Nephron progenitor cell (in vitro differentiated cells): ENCODE results near the gene RPP25.
A peak's percentile ranks its signal among the peaks of the same experiment; 100 is the strongest.
"Not testable (repeated sequence)": the region's sequence is repeated elsewhere in the genome, so short reads cannot be mapped to it uniquely, and the experiment has no call there.

Source experiments
- DNase-seq: peaks from one replicate; pipeline ENCODE4 v3.0.0; 2021
- H3K27ac Mint-ChIP-seq: 2 replicates; pipeline ENCODE4 v1.8.0; 2021; ENCODE audit warnings: mild to moderate bottlenecking, moderate library complexity, mixed read lengths
- H3K27me3 Mint-ChIP-seq: 2 replicates; pipeline ENCODE4 v1.8.0; 2021; ENCODE audit warnings: mild to moderate bottlenecking, low read depth, mixed read lengths; ENCODE audit not compliant: poor library complexity
- H3K36me3 Mint-ChIP-seq: 2 replicates; pipeline ENCODE4 v1.8.0; 2021; ENCODE audit warnings: low read depth, mixed read lengths
- H3K4me1 Mint-ChIP-seq: 2 replicates; pipeline ENCODE4 v1.8.0; 2021; ENCODE audit warnings: mixed read lengths
- H3K4me3 Mint-ChIP-seq: 2 replicates; pipeline ENCODE4 v1.8.0; 2021; ENCODE audit warnings: mild to moderate bottlenecking, moderate library complexity, mixed read lengths
- H3K9me3 Mint-ChIP-seq: 2 replicates; pipeline ENCODE4 v1.8.0; 2021; ENCODE audit warnings: mild to moderate bottlenecking, moderate library complexity, mixed read lengths
- TF ChIP-seq, protein P1 (sequence below): fragments of 200-600 bp; sonication (generic); IDR thresholded peaks from 2 replicates; pipeline ENCODE4 v1.5.0; 2021; ENCODE audit warnings: antibody characterized with exemption

The RPP25 gene

DNA sequence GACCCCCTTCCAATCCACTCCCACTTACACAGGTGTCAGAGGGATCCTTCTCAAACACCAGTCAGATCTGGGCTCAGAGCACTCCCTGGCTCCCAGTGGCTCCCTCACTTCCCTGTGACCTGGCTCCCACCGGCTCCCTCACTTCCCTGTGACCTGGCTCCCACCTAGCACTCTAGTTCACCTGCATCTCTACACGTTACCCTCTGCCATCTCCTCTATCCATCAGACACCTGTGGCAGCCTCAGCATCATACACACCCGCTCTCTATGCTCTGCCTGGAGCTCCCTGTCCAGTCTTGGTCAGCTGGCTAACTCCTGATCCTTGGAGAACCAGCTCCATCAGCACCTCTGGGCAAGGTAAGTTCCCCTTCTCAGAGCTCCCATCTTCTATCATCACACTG lies 5.6 kb downstream of the RPP25 start:
- Mint-ChIP-seq H3K9me3 (no peaks in the 10 kb centered on the region), H3K4me1 (peaks cover 18% of the 10 kb centered on the region), H3K4me3 (no peak overlapping the region), H3K27me3 (peaks cover 30% of the 10 kb centered on the region), H3K27ac (no peak overlapping the region), H3K36me3 (no peaks in the 10 kb centered on the region)
- no peak for DNase-seq
- TF ChIP-seq, protein P1, sequence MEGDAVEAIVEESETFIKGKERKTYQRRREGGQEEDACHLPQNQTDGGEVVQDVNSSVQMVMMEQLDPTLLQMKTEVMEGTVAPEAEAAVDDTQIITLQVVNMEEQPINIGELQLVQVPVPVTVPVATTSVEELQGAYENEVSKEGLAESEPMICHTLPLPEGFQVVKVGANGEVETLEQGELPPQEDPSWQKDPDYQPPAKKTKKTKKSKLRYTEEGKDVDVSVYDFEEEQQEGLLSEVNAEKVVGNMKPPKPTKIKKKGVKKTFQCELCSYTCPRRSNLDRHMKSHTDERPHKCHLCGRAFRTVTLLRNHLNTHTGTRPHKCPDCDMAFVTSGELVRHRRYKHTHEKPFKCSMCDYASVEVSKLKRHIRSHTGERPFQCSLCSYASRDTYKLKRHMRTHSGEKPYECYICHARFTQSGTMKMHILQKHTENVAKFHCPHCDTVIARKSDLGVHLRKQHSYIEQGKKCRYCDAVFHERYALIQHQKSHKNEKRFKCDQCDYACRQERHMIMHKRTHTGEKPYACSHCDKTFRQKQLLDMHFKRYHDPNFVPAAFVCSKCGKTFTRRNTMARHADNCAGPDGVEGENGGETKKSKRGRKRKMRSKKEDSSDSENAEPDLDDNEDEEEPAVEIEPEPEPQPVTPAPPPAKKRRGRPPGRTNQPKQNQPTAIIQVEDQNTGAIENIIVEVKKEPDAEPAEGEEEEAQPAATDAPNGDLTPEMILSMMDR: no peak

DNA sequence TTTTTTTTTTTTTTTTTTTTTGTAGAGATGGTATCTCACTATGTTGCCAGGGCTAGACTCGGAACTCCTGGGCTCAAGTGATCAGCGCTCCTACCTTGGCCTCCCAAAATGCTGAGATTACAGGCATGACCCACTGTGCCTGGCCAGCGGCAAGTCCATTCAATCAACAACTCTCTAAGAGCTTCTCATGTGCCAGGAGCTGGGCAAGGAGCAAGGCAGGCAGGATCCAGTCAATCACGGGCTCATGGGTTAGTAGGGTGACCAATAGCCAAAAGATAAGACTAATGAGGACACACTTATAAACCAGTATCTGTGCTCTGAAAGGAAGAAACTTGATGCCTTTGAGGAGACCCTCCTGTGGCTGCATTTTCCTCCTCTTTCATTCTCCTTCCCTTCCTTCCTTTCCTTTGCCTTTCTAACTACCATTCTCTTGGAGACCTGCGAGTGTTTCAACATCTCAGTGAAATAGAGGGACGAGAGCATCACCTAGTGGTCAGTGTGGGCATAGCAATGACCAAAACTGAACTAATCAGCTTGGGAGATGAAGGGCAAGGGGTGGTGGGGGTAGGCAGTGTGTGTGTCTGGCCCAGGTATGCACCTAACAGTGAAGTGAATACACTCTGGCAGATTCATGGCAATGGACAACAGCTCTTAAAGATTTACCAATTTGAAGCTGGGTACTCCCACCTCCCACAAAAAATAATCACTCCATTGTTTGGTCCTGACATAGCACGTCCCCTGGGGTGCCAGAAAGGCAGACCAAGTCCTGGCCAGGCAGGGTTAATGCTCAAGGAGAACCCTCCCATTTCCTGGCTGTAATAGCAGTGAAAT lies 6.3 kb downstream of the RPP25 start:
- Mint-ChIP-seq H3K4me3 (no peak overlapping the region), H3K36me3 (no peaks in the 10 kb centered on the region), H3K27me3 (peaks cover 24% of the 10 kb centered on the region), H3K27ac (no peak overlapping the region), H3K4me1 (peaks cover 14% of the 10 kb centered on the region), H3K9me3 (no peaks in the 10 kb centered on the region)
- TF ChIP-seq, protein P1: peak; percentile 98
- DNase-seq: peak; percentile 89

DNA sequence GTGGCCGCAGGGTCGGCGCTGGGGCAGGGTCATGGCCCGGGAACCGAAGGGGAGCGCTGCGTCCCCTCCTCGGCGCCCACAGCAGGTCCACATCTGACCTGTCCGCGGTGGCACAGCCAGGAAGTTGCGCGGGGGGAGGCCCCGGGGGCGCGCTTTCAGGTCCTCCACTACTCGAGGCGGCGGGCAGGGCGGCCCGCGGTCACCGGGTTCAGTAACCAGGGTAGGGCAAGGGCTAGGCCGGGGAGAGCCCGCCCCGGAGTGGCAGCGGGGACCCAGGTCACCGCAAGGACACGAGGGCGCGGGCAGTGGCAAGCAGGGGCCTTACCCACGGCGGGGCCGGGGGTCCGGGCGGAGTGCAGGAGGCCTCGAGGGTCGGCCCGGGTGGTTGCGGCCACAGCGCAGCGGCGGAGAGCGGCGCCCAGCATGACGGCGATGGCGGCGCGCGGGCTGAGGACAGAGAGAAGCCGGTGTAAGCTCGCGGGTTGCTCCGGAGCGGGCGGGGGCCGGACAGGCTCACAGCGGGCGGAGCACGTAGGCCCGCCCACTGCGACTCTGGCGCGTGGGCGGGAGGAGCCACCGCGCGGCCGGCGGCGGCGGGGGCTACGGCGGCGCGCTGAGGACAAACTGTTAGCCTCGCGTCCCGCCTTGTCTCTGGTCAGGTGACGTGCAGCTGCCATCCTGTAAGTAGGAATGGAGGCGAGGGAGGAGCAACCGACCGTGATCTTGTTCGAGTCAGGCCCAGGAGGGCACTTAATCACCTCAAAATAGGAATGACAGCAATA lies 18.8 kb downstream of the RPP25 start, which contains the start of gene COX5A:
Gene COX5A (minus strand): TSS at position 484 of the 782 bp plus-strand sequence. CDS start 59 bp downstream, at position 425.
- Mint-ChIP-seq H3K36me3 (peaks cover 9% of the 10 kb centered on the region), H3K27me3 (peaks cover 7% of the 10 kb centered on the region), H3K4me3 (peak within 1 kb of the TSS; percentile 93), H3K4me1 (peaks cover 28% of the 10 kb centered on the region), H3K9me3 (no peaks in the 10 kb centered on the region), H3K27ac (peak within 1 kb of the TSS; percentile 62)
- TF ChIP-seq, protein P1: no peak
- DNase-seq: peak; percentile 88

DNA sequence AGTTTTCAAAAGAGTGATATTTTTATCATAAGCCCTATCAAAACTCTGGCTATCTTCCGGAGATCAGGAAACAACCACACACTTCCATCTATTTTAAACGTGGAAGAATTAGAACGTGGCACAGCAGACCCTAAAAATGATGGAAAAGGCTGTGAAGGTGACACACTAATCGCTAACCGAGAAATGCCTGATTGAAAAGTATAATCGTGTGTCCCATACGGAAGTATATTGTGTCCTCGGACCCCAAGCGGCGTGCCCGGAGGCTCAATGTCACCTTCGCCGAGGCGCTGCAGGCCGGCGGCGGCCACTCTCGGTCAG lies 19.3 kb downstream of the RPP25 start:
- Mint-ChIP-seq H3K4me3 (peak overlapping the region; percentile 93), H3K9me3 (no peaks in the 10 kb centered on the region), H3K36me3 (peaks cover 13% of the 10 kb centered on the region), H3K27ac (peak overlapping the region; percentile 62), H3K4me1 (peaks cover 28% of the 10 kb centered on the region), H3K27me3 (peaks cover 6% of the 10 kb centered on the region)
- DNase-seq: no peak
- TF ChIP-seq, protein P1: no peak

DNA sequence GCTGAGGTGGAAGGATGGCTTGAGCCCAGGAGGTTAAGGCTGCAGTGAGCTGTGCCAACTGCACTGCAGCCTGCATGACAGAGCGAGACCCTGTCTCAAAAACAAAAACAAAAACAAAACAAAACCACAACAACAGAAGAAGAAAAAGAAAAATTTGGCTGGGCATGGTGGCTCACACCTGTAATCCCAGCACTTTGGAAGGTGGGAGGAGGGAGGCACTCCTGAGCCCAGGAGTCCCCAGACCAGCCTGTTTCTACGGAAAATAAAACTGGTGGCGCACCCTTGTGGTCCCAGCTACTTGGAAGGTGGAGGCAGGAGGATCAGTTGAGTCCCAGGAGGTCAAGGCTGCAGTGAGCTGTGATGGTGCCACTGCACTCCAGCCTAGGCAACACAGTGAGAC lies 21.4 kb downstream of the RPP25 start:
- Mint-ChIP-seq H3K4me3 (peak overlapping the region; percentile 76), H3K36me3 (peaks cover 28% of the 10 kb centered on the region)
- peak; percentile 10 for DNase-seq

DNA sequence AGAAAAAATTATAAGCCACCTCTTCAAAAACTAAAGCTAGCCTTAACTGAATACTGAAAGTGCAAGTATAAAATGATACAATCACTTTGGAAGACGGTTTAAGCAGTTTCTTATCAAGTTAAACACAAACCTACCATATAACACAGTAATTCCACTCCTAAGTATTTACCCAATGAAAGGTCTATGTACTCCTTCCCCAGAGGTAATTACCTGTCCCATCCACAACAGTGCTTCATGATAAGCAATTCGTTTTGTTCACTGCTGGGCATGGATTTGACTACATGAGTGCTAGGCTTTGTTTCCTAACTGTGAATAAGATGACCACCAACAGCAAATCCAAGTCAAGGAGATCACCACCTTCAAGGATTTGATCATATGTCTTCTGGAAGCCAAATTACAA lies 23.0 kb downstream of the RPP25 start:
- TF ChIP-seq, protein P1: no peak
- no peak for DNase-seq
- no peak overlapping the region for H3K4me3 Mint-ChIP-seq
- no peaks in the 10 kb centered on the region for H3K9me3 Mint-ChIP-seq
- peaks cover 18% of the 10 kb centered on the region for H3K4me1 Mint-ChIP-seq
- no peak overlapping the region for H3K27ac Mint-ChIP-seq
- peaks cover 44% of the 10 kb centered on the region for H3K36me3 Mint-ChIP-seq
- H3K27me3 Mint-ChIP-seq: no peaks in the 10 kb centered on the region

More for the DNA sequence above, 21.4 kb downstream of the RPP25 start:
- H3K4me1 Mint-ChIP-seq: peaks cover 28% of the 10 kb centered on the region
- not testable (repeated sequence) for H3K27me3 Mint-ChIP-seq, H3K27ac Mint-ChIP-seq, H3K9me3 Mint-ChIP-seq
